HCT116 (cell line): ENCODE results near the gene TBC1D16. TPM values are rescaled to one million over a fixed set of nuclear protein-coding genes. Genes with fewer than 3 reads are reported as not detected.

ENCODE experiments used
- ATAC-seq: fragments of 200-7000 bp; cut with Tn5 transposase; 2 replicates; pipeline ENCODE4 v1.9.1; 2020; ENCODE audit warnings: mild to moderate bottlenecking, moderate library complexity
- BruUV-seq: library from RNA; stranded (reverse); fragments of 400-500 nt; replicated peaks from 2 replicates; lab custom pipeline; 2021; lab: Mats Ljungman, UMichigan
- CTCF ChIA-PET: fragments of 300-600 bp; sonication (Branson Sonifier 250); formaldehyde crosslinking; loops from one replicate; lab custom pipeline; 2021; ENCODE audit warnings: antibody characterized with exemption; lab: Charles Lee
- POLR2A ChIA-PET: fragments of 300-600, 350-600 bp; sonication (Branson Sonifier 250); formaldehyde crosslinking; loops from one replicate; lab custom pipeline; 2021; ENCODE audit warnings: antibody characterized with exemption; lab: Charles Lee
- RAD21 ChIA-PET, 2 experiments: fragments of 300-600 bp; sonication (Branson Sonifier 250); formaldehyde crosslinking; loops; one replicate each; lab custom pipeline; 2023; ENCODE audit warnings: low total read pairs in 2 of 2; ENCODE audit not compliant: uncharacterized antibody in 2 of 2, unreplicated experiment in 2 of 2, low non-redundant PET in 1 of 2; lab: Charles Lee
- DNase-seq: peaks from one replicate; pipeline ENCODE4 v3.0.0-alpha.2; 2010; ENCODE audit warnings: low read depth, low spot score
- H2AFZ ChIP-seq: fragments of 200-600 bp; shearing (Covaris generic), sonication (generic); 2 replicates; pipeline ENCODE4 v1.6.1; 2017; ENCODE audit warnings: low read depth, mixed run types, mixed read lengths, antibody characterized with exemption, low read length; ENCODE audit not compliant: poor library complexity, severe bottlenecking
- H3K27ac ChIP-seq: 2 replicates; pipeline ENCODE4 v1.5.1; 2012; ENCODE audit warnings: low read depth, low read length
- H3K27me3 ChIP-seq: fragments of 200-600 bp; sonication (generic); 2 replicates; pipeline ENCODE4 v1.6.1; 2016; ENCODE audit warnings: mixed run types, low read length, mixed read lengths; ENCODE audit not compliant: insufficient read depth
- H3K36me3 ChIP-seq, 2 experiments: fragments of 200-500 bp in 1 of 2; fragments of 200-600 bp in 1 of 2; sonication (Bioruptor generic) in 1 of 2; sonication (generic) in 1 of 2; 2 replicates each; pipeline versions ENCODE4 v1.5.1 to v1.6.1; 2014 to 2016; ENCODE audit warnings: low read length in 2 of 2, inconsistent platforms in 1 of 2, mixed read lengths in 1 of 2, mixed run types in 1 of 2; ENCODE audit not compliant: insufficient read depth in 2 of 2, control insufficient read depth in 1 of 2
- H3K4me1 ChIP-seq, 2 experiments: fragments of 200-600 bp in 1 of 2; sonication (generic) in 1 of 2; 2 replicates each; pipeline versions ENCODE4 v1.5.1 to v1.6.1; 2012 to 2017; ENCODE audit warnings: low read length in 2 of 2, inconsistent platforms in 1 of 2, mild to moderate bottlenecking in 1 of 2, mixed read lengths in 1 of 2, mixed run types in 1 of 2, moderate library complexity in 1 of 2; ENCODE audit not compliant: insufficient read depth in 2 of 2, control insufficient read depth in 1 of 2
- H3K4me2 ChIP-seq: fragments of 200-600 bp; sonication (generic); 2 replicates; pipeline ENCODE4 v1.6.1; 2017; ENCODE audit warnings: mixed run types, low read length, mixed read lengths
- H3K4me3 ChIP-seq, 2 experiments: fragments of 200-600 bp in 1 of 2; sonication (generic) in 1 of 2; replicated peaks in 1 of 2; 2 replicates each; pipeline ENCODE4 v1.5.1; 2011 to 2016; ENCODE audit warnings: low read length in 2 of 2, control low read depth in 1 of 2, low read depth in 1 of 2, mild to moderate bottlenecking in 1 of 2, mixed read lengths in 1 of 2, mixed run types in 1 of 2
- H3K79me2 ChIP-seq: fragments of 200-600 bp; sonication (generic); 2 replicates; pipeline ENCODE4 v1.6.1; 2017; ENCODE audit warnings: mild to moderate bottlenecking, mixed run types, low read length, moderate library complexity, mixed read lengths; ENCODE audit not compliant: insufficient read depth
- H3K9ac ChIP-seq: fragments of 200-600 bp; sonication (generic); 2 replicates; pipeline ENCODE4 v1.6.1; 2016; ENCODE audit warnings: low read length, mixed read lengths
- H3K9me2 ChIP-seq: fragments of 200-600 bp; sonication (generic), shearing (Covaris generic); 2 replicates; pipeline ENCODE4 v1.6.1; 2017; ENCODE audit warnings: mixed run types, mild to moderate bottlenecking, moderate library complexity; ENCODE audit not compliant: insufficient read depth
- H3K9me3 ChIP-seq, 2 experiments: fragments of 200-500 bp in 1 of 2; fragments of 200-600 bp in 1 of 2; sonication (Bioruptor generic) in 1 of 2; sonication (generic) in 1 of 2; 2 replicates each; pipeline ENCODE4 v1.6.1; 2014 to 2017; ENCODE audit warnings: low read length in 2 of 2, mixed read lengths in 2 of 2, inconsistent platforms in 1 of 2, low read depth in 1 of 2, mild to moderate bottlenecking in 1 of 2, mixed run types in 1 of 2, moderate library complexity in 1 of 2; ENCODE audit not compliant: control insufficient read depth in 1 of 2, insufficient read depth in 1 of 2
- H4K20me1 ChIP-seq: fragments of 200-600 bp; sonication (generic), shearing (Covaris generic); 2 replicates; pipeline ENCODE4 v1.6.1; 2017; ENCODE audit warnings: mixed run types, mild to moderate bottlenecking, moderate library complexity; ENCODE audit not compliant: insufficient read depth
- ELF1 ChIP-seq: IDR thresholded peaks from 2 replicates; pipeline ENCODE4 v1.6.1; 2012; ENCODE audit warnings: low read depth, borderline replicate concordance
- ZBTB33 ChIP-seq: IDR thresholded peaks from 2 replicates; pipeline ENCODE4 v1.6.1; 2011; ENCODE audit warnings: mild to moderate bottlenecking, low read length, moderate library complexity; ENCODE audit not compliant: insufficient replicate concordance; ENCODE audit errors: extremely low read depth
- ZFX ChIP-seq: fragments of 450-650 bp; IDR thresholded peaks from 2 replicates; pipeline ENCODE4 v1.6.1; 2017
- ZNF274 ChIP-seq: fragments of 200-500 bp; sonication (Bioruptor generic); IDR thresholded peaks from 2 replicates; pipeline ENCODE4 v1.6.1; 2014; ENCODE audit warnings: mild to moderate bottlenecking, low read depth, low read length, inconsistent platforms
- intact Hi-C: fragments of 100-400 bp; cut with micrococcal nuclease; formaldehyde crosslinking; loops from 2 replicates; pipeline ENCODE4 v1.10.0; 2022
- total RNA-seq: library from RNA; stranded (reverse); gene quantifications from one replicate; pipeline ENCODE4 v1.2.1, GENCODE V29; 2021; ENCODE audit not compliant: unreplicated experiment

The TBC1D16 gene
- total RNA-seq, 1 experiment from 2014 or later, result 31.1 TPM

GRCh38 chr17:80027043-80027435 is 8.6 kb downstream of the TBC1D16 start:
- no peaks in the 10 kb centered on the region for H3K36me3 ChIP-seq
- POLR2A ChIA-PET, result interaction anchor here (0.6 kb wide), 1 partner anchor 8 kb away, joined by 3 read pairs; no protein-coding TSS in a partner anchor
- no peak for DNase-seq
- RAD21 ChIA-PET, result no interaction called here
- intact Hi-C loops, result no loop called here
- H3K4me1 ChIP-seq, result peaks cover 0 to 11% of the 10 kb centered on the region in 2 experiments; a peak in 2 of 4 replicates
- no peak overlapping the region for H3K4me2 ChIP-seq
- no peak overlapping the region for H3K27ac ChIP-seq
- H3K9ac ChIP-seq, result no peak overlapping the region
- no peak overlapping the region for H3K4me3 ChIP-seq
- H2AFZ ChIP-seq, result no peak overlapping the region
- no peaks in the 10 kb centered on the region for H4K20me1 ChIP-seq
- no TSS peak for BruUV-seq
- CTCF ChIA-PET, result interaction anchor here (4.8 kb wide), 1 partner anchor 18 kb away, joined by 19 read pairs; no protein-coding TSS in a partner anchor
- H3K79me2 ChIP-seq, result peaks cover 5% of the 10 kb centered on the region; the same call in 1 of the 2 replicates
- H3K9me3 ChIP-seq, result no peaks in the 10 kb centered on the region
- H3K9me2 ChIP-seq, result no peaks in the 10 kb centered on the region
- TF ChIP-seq ZNF274 (no peak), ZFX (no peak), ZBTB33 (no peak)
- TF ChIP-seq, all 23 proteins: peak for 0
- H3K27me3 ChIP-seq, result no peaks in the 10 kb centered on the region
- no peak for ATAC-seq

- ChIA-PET RAD21 (no interaction called here), CTCF (interaction anchor here (4.8 kb wide), 1 partner anchor 18 kb away, joined by 19 read pairs; no protein-coding TSS in a partner anchor), POLR2A (interaction anchor here (0.6 kb wide), 2 partner anchors 8 to 269 kb away, joined by 3 read pairs; no protein-coding TSS in a partner anchor)
- Histone ChIP-seq H4K20me1 (no peaks in the 10 kb centered on the region), H3K9me3 (no peaks in the 10 kb centered on the region), H3K36me3 (no peaks in the 10 kb centered on the region), H3K4me2 (no peak overlapping the region), H3K27ac (no peak overlapping the region), H3K4me1 (peaks cover 0 to 11% of the 10 kb centered on the region in 2 experiments; a peak in 2 of 4 replicates), H3K9me2 (no peaks in the 10 kb centered on the region), H3K79me2 (peaks cover 5% of the 10 kb centered on the region; the same call in 1 of the 2 replicates), H2AFZ (no peak overlapping the region), H3K4me3 (no peak overlapping the region), H3K9ac (no peak overlapping the region), H3K27me3 (no peaks in the 10 kb centered on the region)
- no peak for TF ChIP-seq ELF1
- intact Hi-C loops, result no loop called here
- DNase-seq (no peak), ATAC-seq (no peak)
- BruUV-seq, result no TSS peak
These were observed 9.2 kb downstream of the TBC1D16 start for GRCh38 chr17:80026359-80027042.
